ENCODE results near the gene DEFB131A.
"Not testable (repeated sequence)": the region's sequence is repeated elsewhere in the genome, so short reads cannot be mapped to it uniquely, and the experiment has no call there.

DEFB131A gene, protein sequence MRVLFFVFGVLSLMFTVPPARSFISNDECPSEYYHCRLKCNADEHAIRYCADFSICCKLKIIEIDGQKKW

DNA sequence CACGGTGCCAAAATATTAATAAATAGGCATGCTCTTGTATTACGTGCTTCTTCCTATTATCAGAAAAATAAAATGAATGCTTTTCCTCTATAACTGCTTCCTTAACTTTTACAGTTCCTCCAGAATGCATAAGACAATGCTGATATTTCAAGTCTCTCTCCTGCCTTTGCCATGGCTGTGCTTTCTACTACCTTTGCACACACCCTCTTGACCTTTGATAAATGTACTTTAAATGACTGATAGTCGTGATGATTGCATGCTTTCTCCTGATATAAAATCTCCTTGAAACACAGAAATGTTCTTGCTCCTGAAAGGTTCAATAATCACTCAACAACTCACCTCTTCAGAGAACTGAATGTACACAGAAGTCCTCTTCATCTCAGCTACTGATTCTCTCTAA, at the start of gene DEFB131A:
Gene DEFB131A (plus strand): TSS at position 301 of the 400 bp plus-strand sequence. CDS start 120 bp downstream, outside the sequence.
- not testable (repeated sequence) for DNase-seq

DNA sequence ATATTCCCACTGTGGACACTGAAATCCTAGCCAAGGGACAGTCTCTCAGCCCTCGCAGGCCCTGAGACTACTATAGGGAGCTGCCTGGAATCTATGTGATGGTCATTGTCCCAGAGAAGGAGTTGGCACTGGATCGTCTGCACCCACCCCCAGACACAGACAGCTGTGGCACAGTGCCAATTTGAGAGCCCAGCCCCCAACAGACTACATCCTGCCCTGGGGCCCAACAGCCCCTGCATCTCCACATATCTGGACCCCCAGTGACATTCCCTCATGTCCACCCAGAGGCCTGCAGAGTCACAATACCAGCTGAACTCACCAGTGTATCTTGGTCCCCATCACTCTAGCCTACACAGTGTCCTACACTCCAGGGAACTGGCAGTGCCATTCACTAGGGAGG, 38.4 kb upstream of the DEFB131A start:
- DNase-seq: not testable (repeated sequence)

DNA sequence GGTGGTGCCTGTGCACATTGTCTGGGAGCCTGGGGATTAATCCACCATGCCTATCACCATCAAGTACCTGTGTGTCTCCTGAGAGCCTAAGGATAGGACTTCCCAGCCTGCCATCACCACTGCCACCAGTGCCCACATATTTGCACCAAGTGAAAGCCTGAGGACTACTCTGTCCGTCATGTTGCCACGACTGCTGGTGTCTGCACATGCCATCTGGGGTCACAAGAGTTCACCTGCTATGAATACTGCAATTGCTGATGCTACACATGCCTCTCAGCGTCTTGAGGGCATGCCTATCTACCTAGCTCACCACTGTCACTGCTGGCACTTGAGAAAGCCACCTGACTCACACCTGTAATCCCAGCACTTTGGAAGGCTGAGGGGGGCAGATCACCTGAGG, 37.7 kb upstream of the DEFB131A start:
- DNase-seq: peak; percentile 37

DNA sequence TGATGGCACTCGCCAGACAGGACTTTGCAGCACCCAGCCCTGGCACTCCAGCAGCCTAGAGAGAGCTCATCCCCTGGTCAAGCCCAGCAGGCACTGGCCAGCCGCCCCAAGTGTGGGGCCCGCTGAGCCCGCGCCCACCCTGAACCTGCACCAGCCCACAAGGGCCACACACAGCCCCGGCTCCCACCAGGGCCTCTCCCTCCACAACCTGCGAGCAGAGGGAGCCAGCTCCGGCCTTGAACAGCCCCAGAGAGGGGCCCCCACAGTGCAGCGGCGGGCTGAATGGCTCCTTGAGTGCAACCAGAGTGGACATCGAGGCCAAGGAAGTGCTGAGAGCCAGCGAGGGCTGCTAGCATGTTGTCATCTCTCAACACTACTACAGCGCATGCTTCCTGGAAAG, 34.4 kb upstream of the DEFB131A start:
- peak; percentile 32 for DNase-seq

DNA sequence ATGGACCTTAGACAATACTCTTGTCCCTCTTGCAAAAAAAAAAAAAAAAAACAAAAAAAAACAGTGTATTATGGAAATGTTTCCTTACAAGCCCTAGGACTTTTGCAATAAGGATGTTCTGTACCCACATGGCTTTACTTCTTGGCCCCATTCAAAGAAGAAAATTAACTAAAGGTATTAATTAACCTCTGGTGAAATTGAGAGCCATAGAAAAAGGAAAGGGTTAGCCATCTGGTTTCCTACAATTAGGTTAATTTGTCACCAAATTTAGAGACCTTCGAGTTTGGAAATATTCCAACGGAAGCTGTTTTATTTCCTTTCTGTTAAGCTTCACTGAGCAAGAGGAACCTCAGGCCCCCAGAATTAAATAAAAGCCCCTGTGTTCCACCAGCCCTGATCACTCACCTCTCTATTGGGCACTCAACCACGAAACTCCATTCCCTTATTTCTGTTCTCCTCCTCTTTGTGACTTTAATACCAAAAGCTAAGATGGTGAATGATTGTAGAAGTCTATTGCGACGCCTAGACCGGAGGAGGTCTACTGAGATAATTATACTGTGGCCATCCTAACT, 22.2 kb upstream of the DEFB131A start:
- DNase-seq: not testable (repeated sequence)

DNA sequence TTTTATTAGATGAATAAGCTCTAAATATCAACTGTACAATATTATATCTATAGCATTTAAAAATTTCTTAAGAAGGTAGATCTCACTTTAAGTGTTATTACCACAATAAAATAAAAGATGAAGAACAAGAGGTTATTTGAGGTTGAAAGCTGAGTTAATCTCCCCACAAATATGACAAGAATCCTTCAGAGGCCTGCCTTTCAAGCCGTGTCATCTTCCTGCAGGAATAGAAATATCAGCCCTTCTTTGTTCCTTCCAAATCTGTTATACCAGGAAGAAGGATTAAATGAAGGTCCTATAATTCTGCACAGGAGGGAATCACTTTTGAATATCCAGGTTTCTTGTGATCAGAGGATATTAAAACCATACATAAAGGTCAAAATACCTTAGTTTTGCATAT, 18.3 kb upstream of the DEFB131A start:
- not testable (repeated sequence) for DNase-seq

DNA sequence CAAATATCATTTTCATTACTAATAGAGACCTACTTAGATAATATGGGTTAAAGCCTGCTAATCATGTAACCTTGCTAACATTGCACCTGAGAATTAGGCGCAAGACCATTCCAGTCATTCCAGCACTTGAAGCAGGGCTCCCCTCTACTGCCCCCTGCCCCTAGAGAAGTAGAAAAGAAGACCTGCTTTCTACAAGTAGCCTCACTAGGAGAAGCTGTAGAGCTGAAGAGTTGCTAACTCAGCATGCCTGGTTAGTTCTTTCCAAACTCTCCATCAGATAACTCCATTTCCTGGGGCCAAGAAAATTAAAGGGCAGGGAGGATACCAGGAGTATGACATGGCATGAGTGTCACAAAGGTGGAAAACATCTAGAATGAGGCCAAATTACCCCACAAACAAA, 14.2 kb upstream of the DEFB131A start:
- DNase-seq: not testable (repeated sequence)

DNA sequence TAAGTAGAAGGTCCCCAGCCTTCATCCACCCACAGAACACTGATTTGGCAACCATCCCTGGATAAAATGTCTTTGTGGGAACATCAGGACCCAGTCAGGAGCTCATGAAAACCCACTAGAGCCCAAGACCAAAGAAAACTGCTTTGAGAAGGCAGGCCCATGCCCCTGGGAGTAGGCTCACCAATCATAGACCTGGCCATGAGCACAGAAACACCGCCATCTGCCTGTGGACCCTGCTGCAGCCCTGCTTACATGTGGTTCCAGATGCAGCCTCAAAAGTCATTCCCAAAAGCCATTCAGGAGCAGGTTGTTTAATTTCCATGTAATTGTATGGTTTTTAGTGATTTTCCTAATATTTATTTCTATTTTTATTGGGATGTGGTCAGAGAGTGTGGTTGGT, 10.9 kb upstream of the DEFB131A start:
- not testable (repeated sequence) for DNase-seq

DNA sequence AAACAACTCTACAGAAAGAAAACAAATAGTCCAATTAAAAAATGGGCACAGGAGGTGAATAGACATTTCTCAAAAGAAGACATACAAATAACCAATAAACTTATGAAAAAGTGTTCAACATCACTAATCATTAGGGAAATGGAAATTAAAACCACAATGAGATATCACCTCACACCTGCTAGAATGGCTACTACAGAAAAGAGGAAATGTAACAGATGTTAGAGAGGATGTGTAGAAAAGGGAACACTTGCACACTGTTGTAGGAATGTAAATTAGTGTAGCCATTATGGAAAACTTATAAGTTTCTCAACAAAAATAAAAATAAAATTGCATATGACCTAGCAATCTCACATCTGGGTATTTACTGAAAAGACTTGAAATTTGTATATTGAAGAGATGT, 7.5 kb upstream of the DEFB131A start:
- DNase-seq: not testable (repeated sequence)

DNA sequence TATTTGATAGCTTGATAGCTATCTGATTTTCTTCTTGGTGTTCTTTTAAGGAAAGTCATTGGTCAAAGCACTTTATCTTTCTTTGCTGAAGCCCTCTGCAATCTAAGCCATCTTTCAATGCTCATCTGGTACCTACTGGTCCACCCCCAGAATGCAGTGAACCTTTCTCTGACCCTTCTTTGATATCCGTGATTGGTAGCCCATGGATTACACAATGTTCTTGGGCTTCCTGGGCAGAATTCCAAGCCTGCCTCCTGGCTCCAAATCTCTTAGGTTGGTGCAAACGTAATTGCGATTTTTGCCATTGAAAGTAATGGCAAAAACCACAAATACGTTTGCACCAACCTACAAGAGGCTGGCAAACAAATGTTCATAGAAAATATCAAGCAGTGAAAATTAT, 1.9 kb upstream of the DEFB131A start:
- not testable (repeated sequence) for DNase-seq

DNA sequence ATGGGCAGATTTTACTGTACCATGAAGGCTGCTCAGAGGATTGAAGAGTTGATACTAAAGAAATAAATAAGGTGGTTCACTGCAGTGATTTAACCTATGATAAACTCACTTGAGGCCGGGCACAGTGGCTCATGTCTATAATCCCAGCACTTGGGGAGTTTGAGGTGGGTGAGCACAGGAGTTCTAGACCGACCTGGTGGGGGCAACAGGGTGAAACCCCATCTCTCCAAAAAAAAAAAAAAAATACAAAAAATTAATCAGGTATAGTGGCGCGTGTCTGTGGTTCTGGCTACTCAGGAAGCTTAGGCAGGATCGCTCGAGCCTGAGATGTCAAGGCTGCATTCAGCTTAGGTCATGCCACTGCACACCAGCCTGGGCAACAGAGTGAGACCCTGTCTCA, 467 bp downstream of the DEFB131A start:
- DNase-seq: not testable (repeated sequence)

DNA sequence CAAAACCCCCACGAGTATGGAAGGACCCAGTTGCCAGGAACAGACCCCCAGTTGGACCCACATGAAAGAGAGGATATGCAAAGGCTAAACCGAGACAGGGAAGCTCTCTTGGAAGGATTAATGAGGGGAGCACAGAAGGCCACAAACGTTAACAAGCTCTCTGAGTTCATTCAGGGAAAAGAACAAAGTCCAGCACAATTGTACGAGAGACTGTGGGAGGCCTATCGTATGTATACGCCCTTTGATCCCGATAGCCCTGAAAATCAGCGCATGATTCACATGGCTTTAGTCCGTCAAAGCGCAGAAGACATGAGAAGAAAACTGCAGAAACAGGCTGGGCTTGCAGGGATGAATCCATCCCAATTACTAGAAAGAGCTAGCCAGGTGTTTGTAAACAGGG, 8.0 kb downstream of the DEFB131A start:
- DNase-seq: not testable (repeated sequence)

DNA sequence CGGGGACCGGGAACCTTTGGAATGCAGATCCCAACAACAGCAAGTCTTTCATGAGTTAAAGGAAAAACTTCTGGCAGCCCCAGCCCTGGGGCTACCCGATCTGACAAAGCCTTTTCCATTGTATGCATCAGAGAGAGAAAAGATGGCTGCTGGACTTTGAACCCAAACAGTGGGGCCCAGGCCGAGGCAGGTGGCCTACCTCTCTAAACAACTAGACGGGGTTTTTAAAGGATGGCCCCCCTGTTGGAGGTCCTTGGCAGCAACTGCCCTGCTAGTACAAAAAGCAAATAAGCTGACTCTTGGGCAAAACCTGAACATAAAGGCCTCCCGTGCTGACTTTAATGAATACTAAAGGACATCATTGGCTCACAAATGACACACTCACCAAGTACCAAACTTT, 10.1 kb downstream of the DEFB131A start:
- DNase-seq: not testable (repeated sequence)

DNA sequence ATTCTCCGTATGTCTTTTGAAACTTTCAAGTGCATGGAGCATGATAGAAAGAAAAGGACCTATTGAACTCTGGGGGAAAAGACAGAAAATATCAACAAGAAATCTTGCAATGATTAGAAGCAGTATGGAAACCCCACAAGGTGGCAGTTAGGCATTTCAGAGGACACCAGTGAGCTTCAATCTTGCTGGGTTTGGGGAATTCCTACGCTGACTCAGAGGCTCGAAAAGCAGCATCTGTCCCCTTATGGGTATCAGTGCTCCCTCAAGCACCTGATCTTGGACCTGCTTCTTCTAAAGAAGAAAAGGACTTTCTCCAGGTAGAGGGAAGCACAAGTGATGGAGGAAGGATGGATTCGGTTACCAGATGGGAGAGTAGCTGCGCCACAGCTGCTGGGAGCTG, 10.8 kb downstream of the DEFB131A start:
- not testable (repeated sequence) for DNase-seq

DNA sequence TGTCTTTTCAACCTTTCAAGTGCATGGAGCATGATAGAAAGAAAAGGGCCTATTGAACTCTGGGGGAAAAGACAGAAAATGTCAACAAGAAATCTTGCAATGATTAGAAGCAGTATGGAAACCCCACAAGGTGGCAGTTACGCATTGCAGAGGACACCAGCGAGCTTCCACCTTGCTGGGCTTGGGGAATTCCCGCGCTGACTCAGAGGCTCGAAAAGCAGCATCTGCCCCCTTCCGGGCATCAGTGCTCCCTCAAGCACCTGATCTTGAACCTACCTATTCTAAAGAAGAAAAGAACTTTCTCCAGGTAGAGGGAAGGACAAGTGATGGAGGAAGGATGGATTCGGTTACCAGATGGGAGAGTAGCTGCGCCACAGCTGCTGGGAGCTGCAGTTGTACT, 35.3 kb downstream of the DEFB131A start:
- not testable (repeated sequence) for DNase-seq

DNA sequence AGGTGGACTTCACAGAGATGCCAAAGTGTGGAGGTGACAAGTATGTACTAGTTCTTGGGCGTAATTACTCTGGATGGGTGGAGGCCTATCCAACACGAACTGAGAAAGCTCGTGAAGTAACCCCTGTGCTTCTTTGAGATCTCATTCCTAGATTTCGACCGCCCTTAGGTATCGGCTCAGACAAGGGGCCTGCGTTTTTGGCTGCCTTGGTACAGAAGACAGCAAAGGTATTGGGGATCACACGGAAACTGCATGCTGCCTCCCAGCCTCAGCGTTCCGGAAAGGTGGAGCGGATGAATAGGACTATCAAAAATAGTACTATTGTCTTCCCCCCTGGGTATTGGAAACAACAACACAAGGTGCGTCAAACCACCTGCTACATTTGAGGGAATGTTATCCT, 35.9 kb downstream of the DEFB131A start:
- not testable (repeated sequence) for DNase-seq

DNA sequence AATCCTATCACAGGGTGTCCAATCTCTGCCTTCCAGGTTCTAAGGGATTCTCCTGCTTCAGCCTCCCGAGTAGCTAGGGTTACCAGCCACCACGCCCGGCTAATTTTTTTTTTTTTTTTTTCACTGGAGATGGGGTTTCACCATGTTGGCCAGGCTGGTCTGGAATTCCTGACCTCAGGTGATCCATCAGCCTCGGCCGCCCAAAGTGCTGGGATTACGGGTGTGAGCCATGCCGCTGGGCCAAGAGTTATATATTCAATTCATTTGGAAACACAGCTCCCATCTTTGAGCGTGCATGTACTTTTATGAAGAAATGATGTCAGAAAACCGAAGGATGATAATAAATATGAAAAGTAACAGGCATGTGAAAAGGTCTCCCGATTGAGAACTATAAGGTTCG, 38.7 kb downstream of the DEFB131A start:
- DNase-seq: not testable (repeated sequence)

DNA sequence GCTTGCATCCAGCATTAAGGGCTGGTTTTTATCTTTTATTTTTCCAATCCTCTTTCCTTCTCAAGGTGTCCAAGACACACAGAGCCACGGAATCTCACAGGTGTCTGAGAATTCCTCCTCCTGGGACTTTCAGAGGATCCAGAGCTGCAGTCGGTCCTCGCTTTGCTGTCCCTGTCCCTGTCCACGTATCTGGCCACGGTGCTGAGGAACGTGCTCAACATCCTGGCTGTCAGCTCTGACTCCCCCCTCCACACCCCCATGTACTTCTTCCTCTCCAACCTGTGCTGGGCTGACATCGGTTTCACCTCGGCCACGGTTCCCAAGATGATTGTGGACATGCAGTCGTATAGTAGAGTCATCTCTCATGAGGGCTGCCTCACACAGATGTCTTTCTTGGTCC, 39.5 kb downstream of the DEFB131A start:
- not testable (repeated sequence) for DNase-seq

DNA sequence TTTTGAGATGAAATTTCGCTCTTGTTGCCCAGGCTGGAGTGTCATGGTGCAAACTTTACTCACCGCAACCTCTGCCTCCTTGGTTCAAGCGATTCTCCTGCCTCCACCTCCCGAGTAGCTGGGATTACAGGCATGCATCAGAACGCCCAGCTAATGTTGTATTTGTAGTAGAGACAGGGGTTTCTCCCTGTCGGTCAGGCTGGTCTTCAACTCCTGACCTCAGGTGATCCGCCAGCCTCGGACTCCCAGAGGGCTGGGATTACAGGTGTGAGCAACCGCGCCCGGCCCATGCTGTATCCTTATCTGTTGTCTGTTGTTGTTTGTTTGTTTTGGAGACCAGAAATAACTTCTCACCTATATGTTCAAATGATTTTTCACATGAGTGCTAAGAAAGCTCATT, 42.7 kb downstream of the DEFB131A start:
- not testable (repeated sequence) for DNase-seq

DNA sequence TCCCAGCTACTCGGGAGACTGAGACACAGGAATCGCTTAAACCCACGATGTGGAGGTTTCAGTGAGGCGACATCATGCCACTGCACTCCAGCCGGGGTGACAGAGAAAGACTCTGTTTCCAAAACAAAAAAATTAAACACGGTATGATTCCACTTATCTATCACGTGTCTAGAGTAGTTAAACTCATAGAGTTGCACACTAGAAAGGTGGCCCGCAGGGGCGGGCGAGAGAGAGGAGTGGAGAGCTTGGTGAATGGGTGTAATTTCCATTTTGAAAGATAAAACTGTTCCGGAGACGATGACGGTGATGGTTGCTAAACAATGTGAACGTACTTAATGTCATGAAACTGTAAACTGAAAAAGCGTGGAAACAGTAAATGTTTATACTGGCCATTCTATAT, 44.6 kb downstream of the DEFB131A start:
- DNase-seq: not testable (repeated sequence)

DNA sequence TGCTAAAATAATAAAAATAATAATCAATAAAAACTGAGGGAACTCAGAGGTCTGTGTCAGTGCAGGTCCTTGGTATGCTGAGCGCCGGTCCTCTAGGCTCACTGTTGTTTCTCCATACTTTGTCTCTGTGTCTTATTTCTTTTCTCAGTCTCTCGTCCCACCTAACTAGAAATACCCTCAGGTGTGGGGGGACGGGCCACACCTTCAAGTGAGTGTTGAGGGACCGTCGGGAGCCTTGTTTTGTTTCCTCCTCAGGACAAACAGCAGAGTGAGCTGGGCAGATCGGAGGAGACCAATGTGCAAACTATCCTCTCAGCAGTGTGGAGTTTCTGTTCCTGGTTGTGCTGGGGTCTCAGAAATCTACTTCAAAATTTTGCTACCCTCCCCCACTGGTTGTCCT, 46.3 kb downstream of the DEFB131A start:
- DNase-seq: not testable (repeated sequence)

DNA sequence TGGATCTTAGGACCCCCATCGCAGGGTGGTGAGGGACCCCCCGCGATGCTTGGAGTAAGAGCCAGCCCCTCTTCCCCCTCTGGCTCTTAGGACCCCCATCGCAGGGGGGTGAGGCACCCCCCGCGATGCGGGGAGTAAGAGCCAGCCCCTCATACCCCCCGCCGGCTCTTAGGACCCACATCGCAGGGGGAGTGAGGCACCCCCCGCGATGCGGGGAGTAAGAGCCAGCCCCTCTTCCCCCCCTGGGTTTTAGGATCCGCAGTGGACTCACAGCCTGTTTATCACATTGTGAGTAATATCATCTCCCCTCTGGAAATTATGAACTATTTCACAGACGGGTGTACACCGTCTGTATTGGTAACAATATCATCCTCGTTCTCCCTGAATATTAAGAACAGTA, 46.8 kb downstream of the DEFB131A start:
- DNase-seq: not testable (repeated sequence)

DNA sequence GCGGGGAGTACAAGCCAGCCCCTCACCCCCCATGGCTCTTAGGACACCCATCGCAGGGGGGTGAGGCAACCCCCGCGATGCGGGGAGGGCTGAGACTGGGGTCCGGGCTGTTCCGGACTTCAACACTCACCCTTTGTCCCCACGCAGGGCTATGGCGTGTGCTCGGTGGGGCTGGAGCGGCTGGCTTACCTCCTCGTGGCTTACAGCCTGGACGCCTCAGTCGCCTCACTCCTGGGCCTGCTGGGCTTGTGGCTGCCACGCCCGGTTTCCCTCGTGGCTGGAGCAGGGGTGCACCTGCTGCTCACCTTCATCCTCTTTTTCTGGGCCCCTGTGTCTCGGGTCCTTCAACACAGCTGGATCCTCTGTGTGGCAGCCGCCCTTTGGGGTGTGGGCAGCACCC, 49.4 kb downstream of the DEFB131A start:
- not testable (repeated sequence) for DNase-seq

DNA sequence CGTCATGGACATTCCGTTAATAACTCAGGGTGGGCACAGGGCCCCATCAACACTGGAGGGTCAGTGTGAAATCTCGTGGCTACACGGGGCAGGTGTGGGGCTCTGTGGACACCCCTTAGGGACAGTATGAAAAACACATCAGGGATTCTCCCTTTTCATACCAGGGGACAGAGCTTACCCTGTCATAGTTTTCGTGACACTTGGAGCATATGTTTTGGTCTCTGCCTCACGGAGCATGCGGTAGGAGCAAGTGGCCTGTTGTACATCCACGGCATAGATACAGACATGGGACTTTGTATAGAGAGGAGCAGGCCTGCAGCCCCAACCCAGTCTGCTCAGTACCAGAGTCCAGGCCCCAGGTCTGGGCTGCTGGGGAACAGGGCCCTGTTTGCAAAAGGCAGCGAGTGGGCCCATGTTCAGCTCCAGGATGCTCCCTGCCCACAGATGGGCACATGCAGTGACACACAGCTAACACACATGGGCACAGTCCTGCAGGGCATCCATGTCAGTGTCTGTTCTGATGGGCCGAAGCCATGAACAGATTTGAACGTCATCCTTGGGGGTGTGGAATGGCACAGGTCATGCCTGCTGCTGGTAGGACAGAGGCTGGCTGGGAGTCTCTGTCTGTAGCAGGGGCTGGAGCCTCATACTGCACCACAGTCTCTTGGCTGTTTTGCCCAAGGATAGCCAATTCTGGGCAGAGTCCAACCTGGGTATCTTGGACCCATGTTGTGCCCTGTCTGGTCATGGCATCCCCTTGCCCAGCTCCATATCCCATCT, 50.2 kb downstream of the DEFB131A start:
- not testable (repeated sequence) for DNase-seq

Measured in islet precursor cell (in vitro differentiated cells).